HUDEP-2 (cell line): Measurements from ENCODE around the gene TMEM127.
"Not testable (repeated sequence)": the region's sequence is repeated elsewhere in the genome, so short reads cannot be mapped to it uniquely, and the experiment has no call there.

Experiments
- DNase-seq, 76 experiments: peaks; one replicate each; lab custom pipeline; 2025; ENCODE audit not compliant: unreplicated experiment in 76 of 76; lab: John Stamatoyannopoulos, UW

TMEM127 gene

GRCh38 chr2:96264656-96265348 is 995 bp downstream of the TMEM127 start:
- peak in 24 of 76 experiments; percentile 4 to 37 (median 14) for DNase-seq

DNA sequence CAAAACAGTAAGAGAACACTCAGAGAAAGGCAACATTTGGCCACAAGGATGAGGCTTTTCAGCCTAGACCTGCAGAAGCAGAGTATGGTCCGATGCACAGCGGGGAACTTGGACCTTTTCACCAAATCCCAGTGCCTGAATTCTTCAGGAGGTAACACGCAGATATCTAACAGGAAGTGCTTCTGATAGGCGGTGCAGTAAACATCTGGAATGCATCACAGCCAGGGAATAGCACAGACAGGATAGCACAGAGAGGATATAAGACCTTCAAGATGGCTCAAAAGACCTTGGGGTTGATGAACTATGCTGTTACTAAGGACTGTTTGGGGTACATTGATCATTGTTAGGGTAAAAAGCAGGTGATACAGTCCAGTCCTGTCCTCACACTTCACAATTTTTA is 1.7 kb downstream of the TMEM127 start:
- no peak for DNase-seq

DNA sequence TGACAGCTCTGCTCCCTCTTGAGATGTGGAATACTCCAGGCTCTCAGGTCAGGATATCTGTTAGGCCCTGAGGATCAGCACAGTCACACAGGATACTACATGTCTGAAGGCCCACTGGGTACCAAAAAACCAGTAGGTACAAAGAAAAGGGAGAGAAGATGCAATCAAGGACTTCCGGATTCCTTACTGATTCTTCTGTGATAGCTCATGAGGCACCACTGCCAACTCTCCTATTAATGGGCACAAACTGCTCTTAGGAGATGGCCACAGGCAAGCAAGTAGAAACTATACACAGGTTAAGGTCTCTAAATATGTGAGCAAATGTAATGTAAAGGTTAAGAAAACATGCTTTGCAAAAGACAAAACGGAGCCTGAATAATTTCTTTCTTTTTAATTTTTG is 3.5 kb downstream of the TMEM127 start:
- DNase-seq = no peak

DNA sequence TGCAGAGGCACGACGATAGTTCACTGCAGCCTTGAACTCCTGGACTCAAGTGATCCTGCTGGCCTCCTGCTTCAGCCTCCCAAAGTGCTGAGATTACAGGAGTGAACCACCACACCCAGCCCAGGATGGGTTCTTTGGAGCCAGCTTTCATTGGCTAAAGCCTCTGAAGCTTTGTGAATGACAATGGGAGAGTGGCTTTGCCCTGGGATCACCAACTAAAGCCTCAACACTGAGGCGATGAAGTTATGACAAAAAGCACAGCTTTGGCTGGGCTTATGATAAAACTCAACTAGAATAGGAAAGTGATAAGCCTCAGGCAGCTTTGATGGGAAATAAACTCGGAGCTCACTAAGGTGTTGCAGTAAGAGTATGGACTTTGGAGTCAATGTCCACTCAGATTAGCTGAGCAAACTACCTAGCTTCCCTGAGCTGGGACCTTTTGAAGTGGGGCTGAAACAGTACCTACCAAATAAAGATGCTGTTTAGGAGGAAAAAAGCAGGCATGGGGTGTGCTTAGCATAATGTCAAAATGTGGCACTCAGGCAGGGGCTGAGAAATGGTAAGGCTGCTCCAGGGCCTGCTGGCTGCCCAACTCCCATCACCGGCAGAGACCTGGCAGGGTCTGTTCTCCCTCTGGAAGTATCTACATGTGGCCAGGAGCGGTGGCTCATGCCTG is 4.3 kb downstream of the TMEM127 start:
- no peak for DNase-seq

DNA sequence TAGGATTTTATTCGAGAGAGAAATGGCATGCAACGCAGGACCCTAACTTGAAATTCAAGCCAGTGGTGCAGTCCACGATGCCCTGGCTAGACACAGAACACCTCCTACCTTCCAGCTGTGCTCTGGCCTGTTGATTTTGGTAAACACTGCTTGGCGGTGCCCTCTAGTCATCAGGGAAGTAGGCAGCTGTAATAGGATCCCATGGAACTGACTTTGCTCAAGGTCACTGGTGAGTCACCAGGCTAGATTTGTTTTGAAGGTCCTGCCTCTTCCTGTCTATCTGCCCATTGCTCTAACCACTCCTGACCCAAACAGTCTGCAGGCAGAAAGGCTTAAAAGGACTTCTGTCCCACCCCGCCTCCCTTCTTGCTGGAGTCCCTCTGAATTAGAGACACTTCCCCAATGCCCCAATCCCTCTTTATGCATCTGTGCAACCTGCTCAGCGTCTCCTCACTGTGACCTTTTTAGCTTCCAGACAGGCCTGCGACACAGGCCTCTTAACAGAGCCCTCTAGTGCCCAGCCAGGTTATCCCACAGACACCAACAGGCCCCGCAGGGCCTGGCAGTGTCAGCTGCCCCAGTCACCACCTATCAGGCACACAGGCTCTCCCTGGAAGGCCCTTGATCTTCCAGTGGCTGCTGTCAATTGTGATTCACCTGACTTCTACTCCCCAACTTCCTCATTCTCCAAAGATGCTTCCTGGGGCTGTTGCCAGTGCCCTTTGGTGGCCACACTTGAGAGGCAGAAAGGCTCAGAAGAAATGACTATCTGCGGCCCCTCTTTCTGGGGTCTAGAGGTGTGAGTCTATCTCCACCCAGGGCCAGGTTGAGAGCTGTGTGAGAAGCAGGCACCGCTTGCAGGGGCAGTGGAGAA is 5.2 kb downstream of the TMEM127 start:
- DNase-seq = peak in 68 of 76 experiments; percentile 7 to 74 (median 42)

GRCh38 chr2:96259497-96259921 is 6.3 kb downstream of the TMEM127 start:
- DNase-seq = no peak

DNA sequence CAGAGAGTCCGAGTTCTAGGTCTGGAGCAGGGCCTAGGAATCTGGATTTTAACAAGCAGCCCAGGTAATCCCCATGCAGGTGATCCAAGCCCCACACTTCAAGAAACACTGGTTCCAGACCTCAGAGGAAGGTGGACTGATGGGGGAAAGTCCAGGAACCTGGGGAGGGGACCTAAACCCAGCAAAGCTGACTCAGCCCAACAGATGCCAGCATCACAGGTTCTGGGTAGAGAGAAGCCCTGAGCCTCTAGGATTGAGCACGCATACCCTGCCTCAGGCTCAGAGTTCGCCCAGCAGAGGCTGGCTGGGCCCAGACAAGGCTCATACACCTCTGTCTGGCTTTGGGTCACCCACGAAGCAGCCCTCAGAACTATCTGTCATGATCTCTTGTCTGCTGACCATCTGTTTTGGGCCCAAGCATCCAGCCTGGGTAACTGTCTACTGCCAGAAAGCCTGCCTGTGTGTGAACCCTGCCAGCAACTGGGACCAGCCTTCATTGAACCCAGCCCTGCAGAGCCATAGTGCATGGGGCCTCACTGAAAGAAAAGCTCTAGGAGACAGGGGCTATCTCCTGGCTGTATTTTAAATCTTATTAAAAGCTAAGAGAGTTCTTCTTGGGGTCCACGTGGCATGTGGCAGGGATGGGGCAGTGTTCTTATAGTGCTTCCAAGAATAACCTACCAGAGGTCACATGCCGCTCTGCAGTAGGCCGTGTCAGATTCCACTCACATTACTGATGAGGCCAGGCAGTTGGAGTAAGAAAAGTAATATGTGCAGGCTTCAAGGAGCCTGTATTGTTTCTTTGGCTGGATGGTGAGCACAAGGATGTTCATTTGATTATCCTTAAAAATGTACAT is 7.4 kb downstream of the TMEM127 start:
- no peak for DNase-seq

DNA sequence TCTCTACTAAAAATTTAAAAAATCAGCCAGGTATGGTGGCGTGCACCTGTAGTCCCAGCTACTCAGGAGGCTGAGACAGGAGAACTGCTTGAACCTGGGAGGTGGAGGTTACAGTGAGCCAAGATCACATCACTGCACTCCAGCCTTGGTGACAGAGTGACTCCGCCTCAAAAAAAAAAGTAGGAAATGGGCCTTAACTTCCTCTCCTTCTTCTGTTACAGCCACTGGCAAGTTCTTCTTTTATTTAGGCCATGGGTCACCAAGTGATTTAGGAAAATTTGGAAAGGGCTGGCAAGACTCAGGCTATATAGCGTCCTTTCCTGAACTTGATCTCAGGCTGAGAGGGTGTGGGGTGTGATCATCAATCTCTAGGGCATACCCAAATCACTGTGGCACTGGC is 8.1 kb downstream of the TMEM127 start:
- not testable (repeated sequence) for DNase-seq

DNA sequence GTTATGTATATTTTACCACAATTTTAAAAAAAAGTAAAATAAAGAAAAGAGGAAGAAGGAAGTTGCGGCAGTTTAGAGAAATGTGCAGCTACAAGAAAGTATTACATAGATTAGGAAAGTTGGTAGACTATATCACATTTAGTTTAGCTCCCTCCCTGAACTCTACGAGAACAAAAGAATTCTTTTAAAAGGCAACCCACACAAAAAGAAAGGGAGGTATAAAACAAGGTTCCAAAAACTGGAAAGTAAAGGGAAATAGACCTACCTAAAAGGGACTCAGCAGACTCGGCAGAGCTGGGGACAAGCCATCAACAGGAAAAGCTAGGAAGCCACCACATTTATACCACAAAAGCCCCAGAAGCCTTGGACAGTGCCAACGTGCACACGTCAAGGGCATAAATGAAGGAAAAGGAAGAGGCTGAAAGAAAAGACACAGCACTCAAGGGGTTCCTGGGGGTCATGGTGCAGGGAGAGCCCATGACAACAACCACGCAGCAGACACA is 9.1 kb downstream of the TMEM127 start:
- no peak for DNase-seq

DNA sequence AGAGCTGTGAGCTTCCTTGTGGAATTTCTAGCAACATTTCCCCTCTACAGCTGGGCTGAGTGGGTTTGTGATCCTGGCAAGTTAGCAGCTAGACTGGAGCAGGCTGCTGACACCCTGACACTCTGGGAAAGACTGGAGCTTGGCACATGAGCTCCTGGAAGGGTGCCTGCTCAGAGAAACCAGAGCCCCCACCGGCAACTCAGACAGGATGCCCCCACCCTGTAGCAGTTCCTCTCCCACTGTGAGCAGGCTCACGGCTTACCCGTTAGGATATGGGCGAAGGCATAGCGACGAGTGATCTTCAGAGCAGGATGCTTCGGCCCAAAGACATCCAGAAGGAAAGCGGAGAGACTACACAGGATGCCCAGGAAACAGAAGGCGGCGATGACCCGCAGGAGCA is 11.2 kb downstream of the TMEM127 start:
- no peak for DNase-seq

GRCh38 chr2:96253006-96253405 is 12.8 kb downstream of the TMEM127 start:
- no peak for DNase-seq

- DNase-seq = no peak
Measured at GRCh38 chr2:96252526-96252925, 13.3 kb downstream of the TMEM127 start.

- DNase-seq = no peak
Measured at GRCh38 chr2:96251721-96252292, 14.0 kb downstream of the TMEM127 start.

DNA sequence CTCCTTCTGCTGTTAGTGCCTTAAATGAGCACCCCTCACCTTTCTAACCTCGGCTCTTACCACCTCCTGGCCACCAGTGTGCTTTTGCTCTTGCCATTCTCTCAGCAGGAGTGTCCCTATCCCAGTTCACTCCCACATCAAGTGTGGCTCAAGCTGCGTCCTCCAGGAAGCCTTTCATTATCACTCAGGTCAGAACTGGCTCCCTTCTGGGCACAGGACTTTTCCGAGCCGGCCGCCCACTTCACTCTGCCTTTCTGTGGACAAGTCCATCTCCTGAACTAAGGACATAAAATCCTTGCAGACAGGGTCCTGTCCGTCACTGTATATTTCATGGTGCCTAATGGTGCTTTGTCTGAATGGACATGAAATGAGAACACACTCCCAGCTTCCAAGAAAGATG is 15.6 kb downstream of the TMEM127 start:
- DNase-seq = no peak

GRCh38 chr2:96249654-96250053 is 16.1 kb downstream of the TMEM127 start:
- no peak for DNase-seq

GRCh38 chr2:96248624-96249023 is 17.2 kb downstream of the TMEM127 start:
- DNase-seq = no peak

GRCh38 chr2:96247896-96248295 is 17.9 kb downstream of the TMEM127 start:
- no peak for DNase-seq

GRCh38 chr2:96247009-96247408 is 18.8 kb downstream of the TMEM127 start:
- no peak for DNase-seq

DNA sequence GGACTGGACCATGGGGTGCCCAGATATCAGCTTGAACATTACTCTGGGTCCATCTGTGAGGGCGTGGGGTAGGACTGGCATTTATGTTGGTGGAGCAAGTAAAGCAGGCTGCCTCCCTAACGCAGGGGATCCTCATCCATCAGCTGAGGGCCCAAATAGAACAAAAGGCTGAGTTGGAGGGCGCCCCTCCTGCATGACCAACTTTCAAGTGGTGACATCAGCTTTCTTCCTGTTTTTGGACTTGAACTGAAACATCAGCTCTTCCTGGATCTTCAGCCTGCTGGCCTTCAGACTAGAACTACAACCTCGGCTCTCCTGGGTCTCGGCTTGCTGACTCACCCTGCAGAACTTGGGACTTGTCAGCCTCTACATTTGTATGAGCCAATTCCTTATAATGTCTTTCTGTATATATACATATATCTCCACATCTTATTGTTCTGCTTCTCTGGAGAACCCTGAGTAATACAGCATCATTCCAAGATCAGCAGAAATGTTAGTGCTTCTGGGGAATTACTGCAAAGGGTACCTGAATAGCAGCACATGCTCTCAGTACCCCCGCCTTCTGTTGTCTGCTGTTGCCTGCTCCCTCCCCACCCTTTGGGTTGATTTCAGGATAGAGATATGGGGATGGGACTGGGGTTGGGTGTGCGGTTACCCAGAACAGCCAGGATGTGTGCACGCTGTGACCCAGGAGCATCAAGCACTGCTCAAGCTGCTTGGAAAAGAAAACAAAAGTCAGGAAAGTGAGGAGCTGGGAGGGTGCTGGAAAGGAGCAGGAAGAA is 20.0 kb downstream of the TMEM127 start:
- no peak for DNase-seq
